Measurements from ENCODE around the gene FAM186B.

FAM186B gene

GRCh38 chr12:49566361-49566760 lies 39.1 kb downstream of the FAM186B start:
- DNase-seq, result no peak

- DNase-seq, result no peak
Observed at GRCh38 chr12:49565406-49566265, 39.8 kb downstream of the FAM186B start.

- DNase-seq, result no peak
Observed at GRCh38 chr12:49564686-49565405, 40.6 kb downstream of the FAM186B start.

GRCh38 chr12:49563951-49564685 lies 41.3 kb downstream of the FAM186B start:
- DNase-seq, result no peak

GRCh38 chr12:49562831-49563230 lies 42.6 kb downstream of the FAM186B start:
- no peak for DNase-seq

- DNase-seq, result no peak
Observed at GRCh38 chr12:49562233-49562632, 43.2 kb downstream of the FAM186B start.

GRCh38 chr12:49560695-49561094 lies 44.7 kb downstream of the FAM186B start:
- DNase-seq, result no peak

GRCh38 chr12:49559011-49559675 lies 46.3 kb downstream of the FAM186B start:
- DNase-seq, result no peak

GRCh38 chr12:49558526-49558925 lies 46.9 kb downstream of the FAM186B start:
- DNase-seq, result no peak

GRCh38 chr12:49557917-49558215 lies 47.6 kb downstream of the FAM186B start:
- DNase-seq, result no peak

GRCh38 chr12:49557187-49557916 lies 48.1 kb downstream of the FAM186B start:
- no peak for DNase-seq

GRCh38 chr12:49556391-49557186 lies 48.9 kb downstream of the FAM186B start:
- no peak for DNase-seq

GRCh38 chr12:49555631-49556390 lies 49.6 kb downstream of the FAM186B start:
- no peak for DNase-seq

GRCh38 chr12:49554266-49554665 lies 51.2 kb downstream of the FAM186B start:
- DNase-seq, result no peak

GRCh38 chr12:49553512-49554088 lies 51.8 kb downstream of the FAM186B start:
- no peak for DNase-seq

GRCh38 chr12:49552899-49553298 lies 52.5 kb downstream of the FAM186B start:
- DNase-seq, result no peak

- DNase-seq, result no peak
Observed at GRCh38 chr12:49552425-49552824, 53.0 kb downstream of the FAM186B start.

GRCh38 chr12:49552014-49552413 lies 53.4 kb downstream of the FAM186B start:
- no peak for DNase-seq

- DNase-seq, result no peak
Observed at GRCh38 chr12:49550693-49551252, 54.7 kb downstream of the FAM186B start.

All from activated CD4-positive, alpha-beta T cell treated with anti-CD3 and anti-CD28 coated beads for 48 hours (primary cell).